Fibroblast of villous mesenchyme (primary cell): ENCODE measurements around the gene ZNF581. TPM values are rescaled to one million over a fixed set of nuclear protein-coding genes. Genes with fewer than 3 reads are reported as not detected.

ENCODE experiments used
- DNase-seq: peaks from one replicate; pipeline ENCODE4 v3.0.0-alpha.2; 2010; ENCODE audit warnings: low read depth
- H3K4me3 ChIP-seq: 2 replicates; pipeline ENCODE4 v1.5.1; 2011; ENCODE audit warnings: low read depth, mild to moderate bottlenecking, low read length
- CTCF ChIP-seq: IDR thresholded peaks from 2 replicates; pipeline ENCODE4 v1.5.1; 2012; ENCODE audit warnings: low read depth, mild to moderate bottlenecking, low read length; ENCODE audit not compliant: insufficient read depth
- total RNA-seq: library from RNA; depleted of rRNA; stranded (reverse); fragments of >200 nt; gene quantifications from 2 replicates; pipeline ENCODE4 v1.2.3, GENCODE V29; 2012

ZNF581 gene
- total RNA-seq, 1 donor: 13.0 TPM

- H3K4me3 ChIP-seq: no peak overlapping the region
- no peak for DNase-seq
- TF ChIP-seq CTCF: no peak
Observed at GRCh38 chr19:55637534-55637933, 5.9 kb upstream of the ZNF581 start.

GRCh38 chr19:55638864-55639359, 4.5 kb upstream of the ZNF581 start:
- TF ChIP-seq CTCF: peak; percentile 51
- peak; percentile 24 for DNase-seq
- no peak overlapping the region for H3K4me3 ChIP-seq

GRCh38 chr19:55640043-55640576, 3.3 kb upstream of the ZNF581 start:
- peak; percentile 73 for DNase-seq
- peak; percentile 38 for TF ChIP-seq CTCF
- peak overlapping the region; percentile 72 for H3K4me3 ChIP-seq

GRCh38 chr19:55640577-55641425, 2.6 kb upstream of the ZNF581 start, which contains the start of gene ZNF580:
Gene ZNF580 (plus strand): TSS chr19:55641002. CDS start chr19:55642509, 1,507 bp downstream.
- peak within 1 kb of the TSS; percentile 72 for H3K4me3 ChIP-seq
- peak; percentile 87 for DNase-seq
- no peak for TF ChIP-seq CTCF

- H3K4me3 ChIP-seq: peak overlapping the region; percentile 72
- TF ChIP-seq CTCF: no peak
- peak; percentile 22 for DNase-seq
Observed at GRCh38 chr19:55641426-55642152, 1.9 kb upstream of the ZNF581 start.

GRCh38 chr19:55642153-55643002, 1.1 kb upstream of the ZNF581 start:
- H3K4me3 ChIP-seq: peak overlapping the region; percentile 72
- peak; percentile 31 for DNase-seq
- no peak for TF ChIP-seq CTCF
